GM21723 (cell line): ENCODE data around the gene CUL9.

Experiments
- ATAC-seq: cut with Tn5 transposase; IDR thresholded peaks from one replicate; pipeline ENCODE4 v1.9.1; 2021; ENCODE audit warnings: mild to moderate bottlenecking, moderate library complexity; ENCODE audit not compliant: unreplicated experiment

The CUL9 gene

DNA sequence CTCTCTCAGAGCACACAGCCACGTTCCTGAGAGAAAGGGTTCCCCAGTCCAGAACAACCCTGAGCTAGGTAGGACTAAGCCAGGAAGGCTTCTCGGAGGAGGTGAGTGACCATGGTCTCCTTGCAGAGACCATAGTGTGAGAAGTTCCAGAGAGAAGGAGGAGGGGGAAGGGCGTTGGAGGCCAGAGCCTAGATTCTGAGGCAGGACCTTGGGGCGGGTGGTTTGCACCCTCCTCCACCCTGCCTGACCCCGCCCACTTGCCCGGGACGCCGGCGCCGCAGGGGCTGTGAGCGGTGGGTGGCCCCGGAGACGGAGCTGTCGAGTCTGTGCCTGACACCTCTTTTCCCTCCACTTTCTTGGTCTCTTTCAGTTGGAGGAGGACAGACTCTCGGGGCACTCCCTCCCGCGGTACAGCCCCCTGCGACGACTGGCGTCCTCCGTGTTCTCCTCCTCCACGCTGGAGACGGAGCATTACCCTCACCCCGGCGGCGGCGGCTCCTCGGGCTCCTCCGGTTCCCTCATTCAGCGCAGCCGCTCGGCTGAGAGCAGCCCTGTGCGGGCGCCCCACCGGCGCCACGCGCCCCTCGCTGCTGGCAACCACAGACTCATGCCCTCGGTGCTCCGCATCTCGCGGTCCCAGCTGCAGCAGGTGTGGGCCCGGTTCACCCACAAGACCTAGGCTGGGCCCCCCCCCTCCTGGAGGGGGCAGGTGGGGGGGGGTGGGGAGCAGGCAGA is 87.4 kb downstream of the CUL9 start:
- ATAC-seq = no peak

DNA sequence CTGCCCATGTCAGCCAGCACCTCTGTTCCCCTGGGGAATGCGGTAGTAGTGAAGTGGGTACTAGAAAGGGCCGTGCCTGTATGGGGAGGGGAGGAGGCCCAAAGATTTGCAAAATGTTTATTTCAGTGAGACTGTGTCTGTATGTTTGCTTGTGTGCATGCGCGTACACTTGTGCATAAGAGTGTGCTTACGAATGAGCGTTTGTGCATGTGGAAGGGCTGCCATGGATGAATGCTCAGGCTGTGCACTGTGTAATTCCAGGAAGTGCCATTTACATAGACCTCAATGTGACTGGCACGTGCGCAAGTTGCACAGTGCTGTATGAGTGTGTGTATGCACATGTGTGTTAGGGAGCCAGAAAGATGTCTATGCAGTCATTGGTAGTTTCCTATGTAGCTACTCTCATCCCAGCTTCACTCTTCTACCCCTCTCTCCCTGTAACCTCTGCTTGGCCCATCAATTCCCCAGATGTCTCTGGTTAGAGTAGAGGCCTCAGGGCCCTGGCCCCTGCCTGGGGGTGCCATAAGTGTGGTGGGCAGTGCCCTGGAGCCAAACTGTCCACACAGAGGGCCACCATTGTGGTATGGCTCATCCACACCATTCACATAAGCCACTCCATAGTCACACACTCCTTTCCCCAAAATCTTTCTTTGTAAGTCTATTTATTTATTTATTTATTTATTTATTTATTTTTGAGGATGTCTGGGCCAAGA is 89.3 kb downstream of the CUL9 start:
- no peak for ATAC-seq

DNA sequence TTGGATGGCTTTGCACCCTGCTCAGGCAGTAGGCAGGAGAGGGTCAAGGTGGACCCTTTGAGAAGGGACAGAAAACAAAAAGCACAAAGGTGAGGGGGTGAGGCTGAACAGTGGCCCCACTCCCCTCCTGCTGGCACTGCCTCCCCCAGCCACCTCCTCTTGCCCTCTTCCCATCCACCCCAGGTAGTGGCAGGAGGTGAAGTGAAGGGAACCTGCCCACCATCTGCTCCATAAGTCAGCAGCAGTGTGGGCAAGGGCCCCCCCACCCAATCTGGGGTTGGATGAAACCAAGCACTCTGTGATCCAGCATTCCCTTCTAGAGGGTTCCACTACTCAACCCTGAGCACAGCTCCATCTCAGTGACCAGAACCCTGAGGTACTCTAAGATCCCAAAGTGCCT is 89.9 kb downstream of the CUL9 start:
- no peak for ATAC-seq

DNA sequence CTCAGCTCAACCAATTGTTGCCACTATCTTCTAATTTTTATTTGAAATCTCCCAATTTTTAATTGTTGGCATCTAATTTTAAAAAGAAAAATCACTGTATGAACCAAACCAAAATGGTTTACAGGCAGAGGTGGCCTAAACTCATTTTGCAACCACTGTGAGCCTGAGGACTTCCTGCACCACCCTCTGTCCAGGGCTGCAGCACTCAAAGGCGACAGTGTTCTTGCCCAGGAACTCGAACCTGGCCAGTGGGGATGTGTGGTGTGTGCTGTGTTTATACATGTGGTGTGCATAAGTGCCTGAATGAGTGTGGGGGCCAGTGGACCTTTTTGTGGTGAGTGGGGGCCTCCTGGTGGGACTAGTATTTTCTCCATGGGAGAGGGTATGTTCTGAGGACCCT is 91.7 kb downstream of the CUL9 start:
- ATAC-seq = no peak
